GM15510 (cell line): ENCODE measurements around the gene BEAN1.

ENCODE experiments used
- POLR2A ChIP-seq: IDR thresholded peaks from 3 replicates; pipeline ENCODE4 v1.6.1; 2011; ENCODE audit warnings: borderline replicate concordance; ENCODE audit not compliant: insufficient read length; ENCODE audit errors: extremely low read depth

Gene BEAN1

DNA sequence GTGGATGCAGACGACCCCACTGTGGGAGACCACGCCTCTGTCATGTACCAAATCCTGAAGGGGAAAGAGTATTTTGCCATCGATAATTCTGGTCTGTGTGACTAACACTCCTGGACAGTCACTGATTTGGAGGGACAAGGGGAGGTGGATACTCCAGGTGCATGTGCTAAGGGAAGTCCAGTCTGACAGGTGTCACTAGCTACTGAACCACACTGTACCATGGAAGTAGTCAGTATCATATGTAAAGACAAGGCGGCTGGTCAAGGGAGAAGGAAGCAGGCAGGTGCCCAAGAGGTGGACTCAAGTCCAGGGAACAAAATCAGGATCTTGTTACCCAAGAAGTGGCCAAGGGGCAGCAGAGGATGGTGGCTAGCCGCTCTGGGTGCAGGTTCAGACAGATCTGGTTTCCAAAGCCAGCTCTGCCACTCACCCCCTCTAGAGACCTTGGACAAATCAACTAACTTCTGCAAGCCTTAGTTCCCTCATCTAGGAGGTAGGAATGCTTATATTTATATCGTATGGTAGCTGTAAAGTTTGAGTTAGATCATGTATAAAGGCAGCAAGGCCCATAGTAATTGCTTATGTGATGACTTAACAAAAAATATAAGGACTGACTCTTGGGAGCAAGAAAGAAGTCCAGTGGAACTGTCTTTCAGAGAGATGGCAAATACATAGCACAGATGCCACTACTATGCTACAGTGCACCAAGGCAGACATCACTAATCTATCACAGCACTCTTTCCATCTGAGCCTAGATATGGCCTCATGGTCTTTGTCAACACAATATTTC is 38.5 kb upstream of the BEAN1 start:
- no peak for TF ChIP-seq POLR2A

DNA sequence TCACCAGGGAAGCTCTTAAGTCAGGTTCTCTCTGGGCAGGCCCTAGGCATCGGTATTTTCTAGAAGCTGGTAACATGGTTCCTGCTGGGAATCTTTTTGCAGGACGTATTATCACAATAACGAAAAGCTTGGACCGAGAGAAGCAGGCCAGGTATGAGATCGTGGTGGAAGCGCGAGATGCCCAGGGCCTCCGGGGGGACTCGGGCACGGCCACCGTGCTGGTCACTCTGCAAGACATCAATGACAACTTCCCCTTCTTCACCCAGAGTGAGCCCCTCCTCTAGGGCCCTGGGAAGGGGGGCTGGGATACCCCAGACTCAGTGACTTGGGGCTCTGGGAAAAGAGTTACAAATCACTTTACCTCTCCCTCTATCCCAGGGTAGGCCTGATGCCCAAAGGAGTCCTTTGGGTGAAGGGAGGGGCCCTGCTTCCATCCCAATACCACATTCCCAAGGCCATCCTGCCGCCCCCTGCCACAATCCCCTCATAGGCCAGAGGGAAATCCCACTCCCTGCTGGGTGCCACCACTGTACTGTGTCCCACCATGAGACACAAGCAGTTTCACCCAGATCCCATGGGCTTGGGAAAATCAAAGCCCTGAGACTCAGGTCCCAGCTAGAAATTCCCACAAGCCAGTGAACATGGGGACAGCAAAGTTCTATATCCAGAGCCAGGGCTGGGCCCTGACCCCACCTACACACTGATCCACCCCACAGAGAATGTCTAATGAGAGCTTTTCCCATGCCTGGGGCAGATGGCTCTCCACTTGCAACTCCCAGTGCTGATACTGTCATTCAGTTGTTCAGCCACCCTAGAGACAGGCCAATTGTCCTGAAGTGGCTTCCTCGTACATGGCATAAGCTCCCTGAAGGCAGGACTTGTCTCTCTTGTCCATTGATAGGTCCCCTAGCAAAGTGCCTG is 37.6 kb upstream of the BEAN1 start:
- no peak for TF ChIP-seq POLR2A

DNA sequence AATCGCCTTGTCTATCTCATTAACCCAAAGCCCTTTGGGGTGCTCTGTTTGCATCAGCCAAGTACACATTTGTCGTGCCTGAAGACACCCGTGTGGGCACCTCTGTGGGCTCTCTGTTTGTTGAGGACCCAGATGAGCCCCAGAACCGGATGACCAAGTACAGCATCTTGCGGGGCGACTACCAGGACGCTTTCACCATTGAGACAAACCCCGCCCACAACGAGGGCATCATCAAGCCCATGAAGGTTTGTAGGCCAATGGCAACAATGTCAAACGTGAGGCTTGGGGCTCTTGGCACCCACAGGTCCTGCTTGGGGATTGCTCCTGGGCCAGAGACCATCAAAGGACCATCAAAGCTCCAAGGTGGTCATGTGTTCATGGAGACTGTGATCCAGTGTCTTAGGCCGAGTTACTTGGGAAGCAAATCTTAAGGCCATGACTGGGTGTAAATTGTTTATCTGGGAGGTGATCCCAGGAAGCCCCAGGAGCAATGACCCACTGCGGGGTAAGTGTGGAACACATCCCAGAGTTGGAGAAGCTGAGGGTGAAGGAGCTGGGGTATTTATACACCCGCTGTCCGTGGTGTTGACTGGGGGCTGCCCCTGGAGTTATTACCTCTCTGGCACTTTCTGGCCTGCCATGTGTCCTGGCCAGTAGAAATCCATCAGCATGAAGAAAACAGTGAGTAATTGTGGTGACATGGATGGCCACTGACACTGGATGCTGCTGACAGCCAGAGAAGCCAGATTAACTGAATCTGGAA is 36.6 kb upstream of the BEAN1 start:
- TF ChIP-seq POLR2A = no peak

DNA sequence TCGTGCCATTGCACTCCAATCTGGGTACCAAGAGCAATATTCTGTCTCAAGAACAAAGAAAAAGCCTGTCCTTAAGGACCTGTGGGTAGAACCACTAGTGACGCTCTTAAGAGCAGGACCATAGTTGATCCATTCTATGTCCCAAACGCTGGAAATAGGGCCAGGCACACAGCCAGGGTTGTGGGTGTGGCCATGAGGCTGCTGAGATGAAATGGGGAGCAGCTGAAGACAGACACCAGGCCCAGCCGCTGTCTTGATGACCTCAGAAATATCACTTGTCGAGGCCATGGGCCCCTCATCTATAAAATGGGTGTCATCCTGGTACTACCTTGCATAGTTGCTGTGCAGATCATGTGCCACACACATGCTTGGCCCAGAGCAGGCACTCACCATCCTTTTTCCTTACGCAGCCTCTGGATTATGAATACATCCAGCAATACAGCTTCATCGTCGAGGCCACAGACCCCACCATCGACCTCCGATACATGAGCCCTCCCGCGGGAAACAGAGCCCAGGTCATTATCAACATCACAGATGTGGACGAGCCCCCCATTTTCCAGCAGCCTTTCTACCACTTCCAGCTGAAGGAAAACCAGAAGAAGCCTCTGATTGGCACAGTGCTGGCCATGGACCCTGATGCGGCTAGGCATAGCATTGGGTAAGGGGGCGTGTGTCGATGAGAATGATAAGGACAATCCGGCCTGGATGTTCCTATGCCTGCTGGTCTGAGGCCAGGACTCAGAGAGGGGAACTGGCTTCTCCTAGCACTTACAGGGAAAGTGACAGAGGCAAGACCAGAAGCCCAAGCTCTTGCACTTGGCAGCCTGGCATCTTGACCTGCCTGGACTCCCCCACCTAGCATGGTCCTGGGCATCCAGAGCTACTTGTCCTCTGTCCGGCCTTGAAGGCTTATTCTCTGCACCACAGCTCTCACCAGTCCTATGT is 35.1 kb upstream of the BEAN1 start:
- no peak for TF ChIP-seq POLR2A

DNA sequence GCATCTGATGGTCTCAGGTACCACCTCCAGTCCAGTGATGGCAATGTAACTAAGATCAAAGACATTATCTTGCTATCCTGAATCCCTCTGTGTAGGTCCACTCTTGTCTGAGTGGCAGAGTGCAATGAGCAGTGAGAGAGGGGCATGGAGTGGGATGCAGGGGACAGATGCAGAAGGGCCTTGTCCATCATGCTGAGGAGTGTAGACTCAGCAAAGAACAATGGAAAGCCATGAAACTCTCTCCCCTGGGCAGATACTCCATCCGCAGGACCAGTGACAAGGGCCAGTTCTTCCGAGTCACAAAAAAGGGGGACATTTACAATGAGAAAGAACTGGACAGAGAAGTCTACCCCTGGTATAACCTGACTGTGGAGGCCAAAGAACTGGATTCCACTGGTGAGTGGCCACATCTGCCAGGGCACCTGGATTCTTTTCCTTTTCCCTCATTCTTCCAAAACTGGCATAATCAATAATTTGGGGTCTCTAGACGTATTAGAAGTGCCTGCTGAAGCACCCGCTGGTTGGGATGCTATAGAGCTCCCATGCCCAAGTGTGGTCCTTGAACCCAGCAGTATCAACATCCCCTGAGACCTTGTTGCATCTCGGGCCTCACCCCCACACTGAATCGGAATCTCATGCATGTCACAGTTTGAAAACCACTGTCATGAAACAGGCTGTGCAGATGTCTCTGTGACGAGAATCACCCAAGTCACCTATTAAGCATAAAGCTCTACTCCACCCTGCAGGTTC is 31.1 kb upstream of the BEAN1 start:
- TF ChIP-seq POLR2A = no peak

DNA sequence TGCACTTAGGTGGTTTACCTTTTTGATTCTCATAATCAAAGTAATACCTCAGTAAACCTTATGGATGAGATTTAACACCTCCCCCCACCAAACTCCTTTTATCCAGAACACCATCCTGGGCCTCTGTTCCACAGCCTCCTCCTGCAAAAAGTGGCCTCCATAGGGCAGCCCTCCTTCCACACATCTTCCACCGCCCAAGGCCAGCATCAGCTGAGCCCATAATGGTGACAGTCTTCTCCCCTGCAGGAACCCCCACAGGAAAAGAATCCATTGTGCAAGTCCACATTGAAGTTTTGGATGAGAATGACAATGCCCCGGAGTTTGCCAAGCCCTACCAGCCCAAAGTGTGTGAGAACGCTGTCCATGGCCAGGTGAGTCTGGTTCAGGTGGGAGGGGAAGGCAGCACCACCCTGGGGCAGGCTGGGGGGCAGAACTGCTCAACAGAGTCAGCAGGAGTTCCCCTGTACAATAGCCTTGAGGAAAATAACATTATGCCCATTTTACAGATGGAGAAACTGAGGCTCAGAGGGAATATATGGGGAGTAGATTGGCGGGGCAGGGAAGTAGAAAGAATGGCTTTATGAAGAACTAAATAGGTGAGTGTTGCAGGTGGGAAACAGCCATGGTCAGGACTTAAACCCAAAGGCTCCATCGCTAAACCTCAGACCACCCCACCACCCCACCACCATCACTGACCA is 29.2 kb upstream of the BEAN1 start:
- TF ChIP-seq POLR2A = no peak

DNA sequence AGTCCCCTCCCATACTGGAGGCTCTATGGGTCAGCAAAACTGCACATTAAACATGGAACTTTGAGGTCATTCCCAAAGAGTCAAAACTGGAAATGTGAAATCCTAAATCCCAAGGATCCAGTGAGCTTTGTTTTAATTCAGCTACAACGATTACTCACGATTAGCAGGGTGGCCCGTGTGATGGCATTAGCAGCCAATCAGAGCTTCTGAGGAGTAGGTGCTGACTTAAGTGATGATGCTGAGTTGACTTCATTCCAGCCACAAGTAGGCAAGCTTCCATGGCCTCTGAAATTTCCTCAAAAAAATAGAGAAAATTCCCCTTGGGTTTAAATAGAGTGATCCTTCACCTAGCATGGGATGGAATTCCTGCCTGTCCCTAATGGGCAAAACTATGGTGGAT is 28.1 kb upstream of the BEAN1 start:
- TF ChIP-seq POLR2A = no peak

DNA sequence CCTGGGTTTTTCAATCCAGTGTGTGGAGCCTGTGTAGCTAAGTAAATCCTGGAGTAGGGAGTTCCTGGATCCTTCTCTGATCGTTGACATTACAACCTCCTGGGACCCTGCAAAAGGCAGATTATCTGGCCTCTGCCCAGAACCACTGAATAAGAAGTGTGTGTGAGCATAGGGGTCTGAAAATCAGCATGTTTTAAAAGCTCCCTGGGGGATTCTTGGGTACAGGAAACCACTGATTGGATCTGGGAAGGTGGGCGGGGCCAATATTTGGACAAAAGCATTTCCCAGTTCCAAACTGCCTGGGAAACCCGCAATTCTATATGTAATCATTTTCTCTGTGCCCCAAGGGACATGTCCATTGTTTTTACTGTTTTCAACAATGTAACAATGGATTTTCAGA is 27.2 kb upstream of the BEAN1 start:
- TF ChIP-seq POLR2A = no peak

DNA sequence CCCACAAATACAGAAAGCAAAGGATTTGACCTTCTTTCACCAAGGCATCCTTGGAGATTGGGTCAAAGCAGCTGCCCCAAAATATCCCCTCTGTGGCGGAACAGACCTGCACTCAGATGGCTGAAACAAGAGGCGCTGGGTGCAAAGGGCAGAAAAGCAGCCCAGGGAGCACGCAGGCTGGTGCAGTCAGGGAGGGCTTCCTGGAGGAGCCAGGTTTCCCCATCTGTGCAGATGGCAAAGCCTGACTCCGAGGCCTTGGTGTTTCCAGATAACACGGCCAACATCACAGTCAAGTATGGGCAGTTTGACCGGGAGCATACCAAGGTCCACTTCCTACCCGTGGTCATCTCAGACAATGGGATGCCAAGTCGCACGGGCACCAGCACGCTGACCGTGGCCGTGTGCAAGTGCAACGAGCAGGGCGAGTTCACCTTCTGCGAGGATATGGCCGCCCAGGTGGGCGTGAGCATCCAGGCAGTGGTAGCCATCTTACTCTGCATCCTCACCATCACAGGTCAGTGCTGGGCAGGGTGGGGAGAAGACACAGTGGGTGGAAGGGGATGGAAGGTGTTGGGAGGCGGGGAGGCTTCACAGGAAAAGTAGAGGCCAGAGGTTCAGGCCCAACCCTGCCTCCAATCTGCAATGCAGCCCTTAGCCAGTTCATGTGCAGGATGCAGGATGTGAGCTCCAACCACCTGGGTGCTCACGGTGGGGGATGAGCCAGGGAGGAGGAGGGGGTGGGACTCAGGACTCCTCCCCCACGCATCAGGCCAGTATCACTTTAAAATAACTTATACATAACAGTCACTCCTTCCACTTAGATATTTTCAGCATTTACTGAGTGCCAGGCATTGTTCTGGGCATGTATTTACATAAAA is 26.4 kb upstream of the BEAN1 start:
- TF ChIP-seq POLR2A = no peak

DNA sequence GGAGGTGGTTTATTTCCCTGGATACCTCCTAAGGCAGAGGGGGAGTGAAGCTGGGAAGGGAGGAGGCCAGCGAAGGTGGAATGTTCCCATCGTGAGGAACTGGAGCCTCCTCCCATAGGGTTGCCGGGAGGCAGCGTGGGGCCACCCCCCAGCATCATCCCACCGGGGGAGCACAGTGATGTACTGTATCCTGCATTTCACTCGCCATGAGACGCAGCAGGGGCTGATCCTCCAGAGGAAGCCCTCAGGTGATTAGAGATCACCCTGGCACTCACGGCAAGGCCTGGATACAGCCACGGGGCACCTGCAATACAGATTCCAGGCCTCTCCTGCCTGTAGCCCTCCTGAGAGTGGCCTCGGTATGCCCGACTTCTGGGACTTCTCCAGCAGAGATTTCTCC is 25.5 kb upstream of the BEAN1 start:
- no peak for TF ChIP-seq POLR2A

DNA sequence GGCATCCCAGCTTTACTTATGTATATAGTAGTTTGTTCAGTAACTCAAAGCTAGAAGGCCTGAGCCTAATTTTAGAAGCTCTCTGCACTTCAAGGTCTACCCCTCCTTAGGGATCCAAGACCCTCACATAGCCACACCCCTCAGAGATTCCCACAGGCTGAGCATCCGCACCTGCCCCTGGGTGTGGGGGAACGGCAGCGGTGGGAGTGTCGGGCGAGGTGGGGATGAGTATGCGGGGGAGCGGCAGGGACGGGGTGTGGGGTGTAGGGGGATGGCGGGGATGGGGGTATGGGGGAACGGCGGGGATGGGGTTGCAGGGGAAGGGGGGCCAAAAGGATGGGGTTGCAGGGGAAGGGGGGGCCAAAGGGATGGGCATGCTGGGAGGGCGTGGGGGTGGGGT is 24.9 kb upstream of the BEAN1 start:
- TF ChIP-seq POLR2A = no peak
